IPS DF 19.7 (cell line): Measurements from ENCODE around the gene DIPK1A.

Experiments used
- DNase-seq: peaks from one replicate; pipeline ENCODE4 v3.0.0-alpha.2; 2013; ENCODE audit warnings: low read depth, low spot score

The DIPK1A gene

DNA sequence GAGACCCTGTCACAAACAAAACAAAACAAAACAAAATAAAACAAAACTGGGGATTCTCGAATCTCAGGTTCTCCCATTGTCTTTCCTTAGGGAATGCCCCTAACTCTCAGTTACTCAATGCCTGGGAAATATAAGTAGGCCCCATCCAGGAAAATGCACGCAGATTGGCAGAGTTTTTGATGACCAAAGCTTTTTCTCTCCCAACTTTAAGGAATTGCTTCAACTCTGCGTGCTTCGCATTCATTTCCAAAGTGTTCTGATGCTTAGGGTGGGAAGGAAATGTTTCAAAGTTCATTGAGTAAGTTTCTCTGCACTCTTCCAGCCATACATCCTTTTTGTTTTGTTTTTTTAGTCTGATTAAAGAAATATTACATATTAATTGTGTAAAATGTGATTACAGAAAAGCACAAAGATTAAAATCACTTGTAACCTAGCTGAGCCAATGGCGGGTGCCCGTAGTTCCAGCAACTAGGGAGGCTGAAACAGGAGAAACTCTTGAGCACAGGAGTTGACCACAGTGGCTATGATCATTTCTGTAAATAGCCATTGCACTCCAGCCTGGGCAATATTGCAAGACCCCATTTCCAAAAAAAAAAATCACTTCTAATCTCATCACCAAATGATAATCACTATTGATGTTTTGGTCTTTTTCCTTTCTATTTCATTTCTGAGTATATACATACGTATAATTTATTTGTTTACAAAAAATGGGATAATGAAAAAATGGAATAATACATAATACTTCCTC lies 157.9 kb downstream of the DIPK1A start:
- DNase-seq: no peak

DNA sequence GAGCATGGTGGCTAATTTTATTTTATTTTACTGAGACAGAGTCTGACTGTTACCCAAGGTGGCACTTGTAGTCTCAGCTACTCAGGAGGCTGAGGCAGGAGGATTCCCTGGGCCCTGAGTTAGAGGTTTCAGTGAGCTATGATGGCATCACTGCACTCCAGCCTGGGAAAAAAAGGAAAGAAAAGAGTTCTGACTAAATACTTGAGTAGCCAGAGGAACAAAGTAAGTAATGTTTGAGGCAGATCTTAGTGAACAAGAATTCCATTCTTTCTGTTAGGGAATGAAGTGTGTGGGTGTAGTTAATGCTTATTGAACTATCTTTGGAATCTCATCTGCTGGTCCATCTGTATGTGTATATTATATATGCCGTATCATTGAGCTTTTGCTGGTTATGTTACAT lies 163.3 kb downstream of the DIPK1A start:
- DNase-seq: no peak

DNA sequence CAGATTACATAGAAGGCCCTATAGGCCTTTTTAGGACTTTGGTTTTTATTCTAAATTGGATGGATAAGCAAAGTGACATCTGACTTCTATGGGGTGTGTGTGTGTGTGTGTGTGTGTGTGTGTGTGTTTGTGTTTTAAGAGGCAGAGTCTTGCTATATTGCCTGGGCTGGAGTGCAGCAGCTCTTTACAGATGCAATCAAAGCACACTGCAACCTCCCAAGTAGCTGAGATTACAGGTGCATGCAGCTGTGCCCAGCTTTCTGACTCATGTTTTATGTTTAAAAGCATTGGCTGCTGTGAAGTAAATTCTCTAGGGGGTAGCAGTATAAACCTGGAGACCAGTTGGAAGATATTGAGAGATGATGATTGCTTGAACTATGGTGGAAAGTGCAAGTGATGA lies 164.0 kb downstream of the DIPK1A start:
- no peak for DNase-seq

DNA sequence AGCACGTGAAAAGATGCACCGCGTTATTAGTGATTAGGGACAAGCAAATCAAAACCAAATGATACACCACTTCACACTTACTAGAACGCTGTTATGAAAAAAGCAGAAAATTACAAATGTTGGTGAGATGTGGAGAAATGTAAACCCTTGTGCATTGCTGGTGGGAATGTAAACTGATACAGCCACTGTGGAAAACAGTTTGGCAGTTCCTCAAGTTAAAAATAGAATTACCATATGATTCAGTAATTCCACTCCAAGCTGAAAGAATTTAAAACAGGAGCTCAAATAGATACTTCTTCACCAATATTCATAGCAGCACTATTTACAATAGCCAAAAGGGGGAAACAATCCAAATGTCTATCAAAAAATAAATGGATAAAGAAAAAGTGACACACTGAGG lies 166.1 kb downstream of the DIPK1A start:
- no peak for DNase-seq

- DNase-seq: no peak
These were observed 168.9 kb downstream of the DIPK1A start for GRCh38 chr1:92792340-92792782.
